Measurements from ENCODE around the gene LVRN.

GRCh38 chr5:115930630-115931337 is 31.5 kb upstream of the LVRN start:
- TF ChIP-seq RAD21 (IDR thresholded peaks at IDR 0.05; ENCODE audit: low read depth): no peak
- TF ChIP-seq EZH2 (IDR thresholded peaks at IDR 0.05): no peak
- no peak for TF ChIP-seq CTCF (IDR thresholded peaks at IDR 0.05 in 2 of 3, conservative IDR thresholded peaks at IDR 0.05 in 1 of 3; ENCODE audit: borderline replicate concordance in 1 of 3, insufficient read depth in 1 of 3, low read depth in 2 of 3, low read length in 2 of 3)
- no peak for TF ChIP-seq REST (IDR thresholded peaks at IDR 0.05; ENCODE audit: low read depth)
- no peak for TF ChIP-seq TCF7L2 (IDR thresholded peaks at IDR 0.05; ENCODE audit: borderline replicate concordance, extremely low read depth, insufficient read depth, insufficient read length)
- TF ChIP-seq POLR2AphosphoS5 (IDR thresholded peaks at IDR 0.05; ENCODE audit: low read depth, low read length): no peak
- no peak for TF ChIP-seq FOSL1 (IDR thresholded peaks at IDR 0.05; ENCODE audit: low read depth)
- TF ChIP-seq CEBPB (IDR thresholded peaks at IDR 0.05; ENCODE audit: low read depth): no peak
- TF ChIP-seq POLR2A (IDR thresholded peaks at IDR 0.05; ENCODE audit: borderline replicate concordance, extremely low read depth, insufficient read depth, insufficient read length): no peak

Measured in HCT116 (cell line).